HFFc6 (cell line): ENCODE results near the gene CCDC136. TPM values are rescaled to one million over a fixed set of nuclear protein-coding genes. Genes with fewer than 3 reads are reported as not detected.
A peak's percentile ranks its signal among the peaks of the same experiment; 100 is the strongest.

Experiments
- DNase-seq: peaks from one replicate; pipeline ENCODE4 v3.0.0-alpha.2; 2018
- H3K27ac Mint-ChIP-seq: 2 replicates; pipeline ENCODE4 v1.8.0; 2020; ENCODE audit warnings: mild to moderate bottlenecking, mixed read lengths
- H3K27me3 Mint-ChIP-seq: 2 replicates; pipeline ENCODE4 v1.8.0; 2021; ENCODE audit warnings: mild to moderate bottlenecking, moderate library complexity, mixed read lengths; ENCODE audit not compliant: insufficient read depth
- H3K36me3 Mint-ChIP-seq: 2 replicates; pipeline ENCODE4 v1.8.0; 2021; ENCODE audit warnings: low read depth, mixed read lengths
- H3K4me1 Mint-ChIP-seq: 2 replicates; pipeline ENCODE4 v1.8.0; 2020; ENCODE audit warnings: low read depth, mixed read lengths
- H3K4me3 Mint-ChIP-seq: 2 replicates; pipeline ENCODE4 v1.8.0; 2020; ENCODE audit warnings: mild to moderate bottlenecking, moderate library complexity, mixed read lengths
- H3K9me3 Mint-ChIP-seq: 2 replicates; pipeline ENCODE4 v1.8.0; 2020; ENCODE audit warnings: mild to moderate bottlenecking, mixed read lengths
- CTCF ChIP-seq: fragments of 200-600 bp; sonication (generic); IDR thresholded peaks from 2 replicates; pipeline ENCODE4 v1.5.0; 2021; ENCODE audit warnings: antibody characterized with exemption, mild to moderate bottlenecking
- total RNA-seq, 6 experiments: library from RNA; stranded (reverse); fragmentation: NEBNext Ultra II Directional; extraction: Animal tissue kit (Norgen Biotek cat#: 25700); gene quantifications; 2 replicates in 1 of 6; 3 replicates in 5 of 6; pipeline ENCODE4 v1.2.3, GENCODE V29; 2021

The CCDC136 gene
- total RNA-seq, 6 experiments from 2014 or later = 7.4 to 16.5 (median 13.7) TPM

GRCh38 chr7:128807191-128807590, 15.4 kb downstream of the CCDC136 start:
- Mint-ChIP-seq H3K4me3 (no peak overlapping the region), H3K27ac (no peak overlapping the region), H3K4me1 (no peaks in the 10 kb centered on the region; the same call in 1 of the 2 replicates), H3K9me3 (no peaks in the 10 kb centered on the region), H3K27me3 (no peaks in the 10 kb centered on the region; the same call in none of the 2 replicates), H3K36me3 (peaks cover 13% of the 10 kb centered on the region; the same call in 1 of the 2 replicates)
- DNase-seq = no peak
- TF ChIP-seq CTCF = no peak

DNA sequence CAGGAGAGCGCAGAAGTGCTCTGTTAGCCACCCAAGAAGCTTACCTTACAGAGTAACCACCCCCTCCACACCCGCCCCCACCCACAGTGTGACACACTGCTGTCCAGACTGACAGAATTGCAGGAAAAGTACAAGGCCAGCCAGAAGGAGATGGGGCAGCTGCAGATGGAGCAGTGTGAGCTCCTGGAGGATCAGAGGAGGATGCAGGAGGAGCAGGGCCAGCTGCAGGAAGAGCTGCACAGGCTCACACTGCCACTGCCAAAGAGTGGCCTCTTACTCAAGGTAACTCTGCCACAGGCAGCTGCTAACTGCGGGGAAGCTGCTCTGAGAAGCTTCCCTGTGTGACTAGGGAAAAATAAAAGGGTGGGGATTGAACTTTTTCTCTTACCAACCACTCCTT, 17.6 kb downstream of the CCDC136 start:
- no peak for TF ChIP-seq CTCF
- H3K27ac Mint-ChIP-seq = no peak overlapping the region
- DNase-seq = no peak
- H3K9me3 Mint-ChIP-seq = no peaks in the 10 kb centered on the region
- H3K4me3 Mint-ChIP-seq = no peak overlapping the region
- peaks cover 13% of the 10 kb centered on the region; the same call in 1 of the 2 replicates for H3K36me3 Mint-ChIP-seq
- H3K27me3 Mint-ChIP-seq = no peaks in the 10 kb centered on the region; the same call in 1 of the 2 replicates
- no peaks in the 10 kb centered on the region; the same call in 1 of the 2 replicates for H3K4me1 Mint-ChIP-seq

- no peak overlapping the region for H3K27ac Mint-ChIP-seq
- TF ChIP-seq CTCF = no peak
- H3K27me3 Mint-ChIP-seq = no peaks in the 10 kb centered on the region; the same call in none of the 2 replicates
- H3K9me3 Mint-ChIP-seq = no peaks in the 10 kb centered on the region
- peaks cover 5% of the 10 kb centered on the region; the same call in 1 of the 2 replicates for H3K36me3 Mint-ChIP-seq
- no peaks in the 10 kb centered on the region; the same call in 1 of the 2 replicates for H3K4me1 Mint-ChIP-seq
- H3K4me3 Mint-ChIP-seq = no peak overlapping the region
- DNase-seq = peak; percentile 15
Measured at GRCh38 chr7:128810473-128810872, 18.7 kb downstream of the CCDC136 start.

DNA sequence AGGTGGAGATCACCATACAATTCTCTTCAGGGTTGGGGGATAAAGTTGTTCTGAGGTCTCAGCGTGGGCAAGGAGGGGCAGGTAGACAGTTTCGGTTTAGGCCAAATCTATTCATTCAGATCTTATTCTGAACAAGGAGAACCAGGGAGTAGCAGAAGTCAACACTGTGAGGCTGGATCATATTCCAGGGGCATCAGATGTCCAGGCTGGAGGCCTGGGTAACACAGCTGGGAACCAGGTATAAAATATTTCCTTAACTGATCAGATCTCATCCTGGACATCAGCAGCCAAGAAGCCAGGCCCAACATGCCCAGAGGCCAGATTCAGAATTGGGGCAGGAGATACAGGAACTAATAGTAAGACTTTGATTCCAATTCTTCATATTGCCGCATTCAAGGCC, 19.2 kb downstream of the CCDC136 start:
- Mint-ChIP-seq H3K36me3 (peaks cover 5% of the 10 kb centered on the region; the same call in 1 of the 2 replicates), H3K27me3 (no peaks in the 10 kb centered on the region; the same call in none of the 2 replicates), H3K4me1 (no peaks in the 10 kb centered on the region; the same call in 1 of the 2 replicates), H3K9me3 (no peaks in the 10 kb centered on the region), H3K27ac (no peak overlapping the region), H3K4me3 (no peak overlapping the region)
- no peak for TF ChIP-seq CTCF
- no peak for DNase-seq

- Mint-ChIP-seq H3K27me3 (no peaks in the 10 kb centered on the region; the same call in none of the 2 replicates), H3K27ac (no peak overlapping the region), H3K36me3 (peaks cover 5% of the 10 kb centered on the region; the same call in 1 of the 2 replicates), H3K4me1 (no peaks in the 10 kb centered on the region; the same call in 1 of the 2 replicates), H3K9me3 (no peaks in the 10 kb centered on the region), H3K4me3 (no peak overlapping the region)
- no peak for DNase-seq
- TF ChIP-seq CTCF = no peak
Measured at GRCh38 chr7:128811631-128812430, 20.1 kb downstream of the CCDC136 start.
